Stimulated activated CD8-positive, alpha-beta memory T cell treated with anti-CD3 and anti-CD28 coated beads, Interleukin-15, amount 100 ng/mL, for 24 hours (primary cell): ENCODE measurements around the gene GLG1.
"Not testable (repeated sequence)": the region's sequence is repeated elsewhere in the genome, so short reads cannot be mapped to it uniquely, and the experiment has no call there.

ENCODE experiments used
- DNase-seq: peaks from one replicate; pipeline ENCODE4 v3.0.0-alpha.2; 2020; ENCODE audit warnings: low read depth

The GLG1 gene

DNA sequence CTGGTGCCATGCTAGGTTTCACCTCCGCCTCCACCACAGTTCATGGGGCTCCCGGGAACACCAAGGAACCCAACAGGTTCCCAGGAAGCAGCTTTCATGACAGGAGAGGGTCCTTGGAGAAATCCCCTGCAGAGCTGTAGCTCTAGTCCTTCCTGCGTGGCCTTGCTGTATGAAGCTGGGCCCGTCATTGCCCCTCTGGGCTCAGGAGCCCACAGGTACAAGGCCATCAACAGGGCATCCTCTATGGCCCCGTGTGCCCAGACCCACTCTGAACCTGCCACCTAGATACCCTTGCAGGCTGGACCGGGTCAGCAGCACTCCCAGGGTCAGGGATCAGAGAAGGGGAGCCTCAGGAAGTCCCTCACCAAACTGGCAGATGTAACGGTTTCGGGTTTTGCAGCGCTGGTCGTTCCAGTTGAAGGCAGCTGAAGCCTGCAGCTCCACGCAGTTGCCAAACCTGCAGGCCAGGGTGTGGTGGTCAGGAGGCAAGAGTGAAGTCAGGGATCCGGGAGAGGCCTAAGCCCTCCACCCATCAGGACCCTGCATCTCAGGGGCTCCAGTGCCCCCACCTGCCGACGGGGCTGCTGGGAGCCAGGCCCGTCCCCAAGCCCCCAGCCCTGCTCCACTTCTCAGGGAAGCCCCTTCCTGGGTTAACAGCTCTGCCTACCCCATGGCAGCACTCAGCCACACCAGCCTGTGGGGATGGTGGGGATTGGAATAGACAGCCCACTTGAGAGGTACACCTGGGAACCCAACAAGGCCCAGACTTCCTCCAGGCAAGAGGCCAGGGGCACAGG is 197.5 kb downstream of the GLG1 start:
- not testable (repeated sequence) for DNase-seq

DNA sequence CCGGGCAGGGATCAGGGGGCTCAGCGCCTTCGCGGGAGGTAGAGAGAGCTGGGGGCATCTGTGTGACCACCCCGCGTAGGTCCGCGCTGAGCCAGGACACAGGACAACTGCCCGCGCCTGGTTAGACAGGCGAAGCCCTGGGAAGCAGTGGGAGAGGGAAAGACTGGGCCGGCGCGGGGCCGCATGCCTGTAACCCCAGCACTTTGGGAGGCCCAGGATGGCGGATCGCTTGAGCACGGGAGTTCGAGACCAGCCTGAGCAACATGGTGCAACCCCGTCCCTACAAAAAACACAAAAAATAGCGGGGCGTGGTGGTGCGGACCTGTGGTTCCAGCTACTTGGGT is 199.6 kb downstream of the GLG1 start:
- not testable (repeated sequence) for DNase-seq

DNA sequence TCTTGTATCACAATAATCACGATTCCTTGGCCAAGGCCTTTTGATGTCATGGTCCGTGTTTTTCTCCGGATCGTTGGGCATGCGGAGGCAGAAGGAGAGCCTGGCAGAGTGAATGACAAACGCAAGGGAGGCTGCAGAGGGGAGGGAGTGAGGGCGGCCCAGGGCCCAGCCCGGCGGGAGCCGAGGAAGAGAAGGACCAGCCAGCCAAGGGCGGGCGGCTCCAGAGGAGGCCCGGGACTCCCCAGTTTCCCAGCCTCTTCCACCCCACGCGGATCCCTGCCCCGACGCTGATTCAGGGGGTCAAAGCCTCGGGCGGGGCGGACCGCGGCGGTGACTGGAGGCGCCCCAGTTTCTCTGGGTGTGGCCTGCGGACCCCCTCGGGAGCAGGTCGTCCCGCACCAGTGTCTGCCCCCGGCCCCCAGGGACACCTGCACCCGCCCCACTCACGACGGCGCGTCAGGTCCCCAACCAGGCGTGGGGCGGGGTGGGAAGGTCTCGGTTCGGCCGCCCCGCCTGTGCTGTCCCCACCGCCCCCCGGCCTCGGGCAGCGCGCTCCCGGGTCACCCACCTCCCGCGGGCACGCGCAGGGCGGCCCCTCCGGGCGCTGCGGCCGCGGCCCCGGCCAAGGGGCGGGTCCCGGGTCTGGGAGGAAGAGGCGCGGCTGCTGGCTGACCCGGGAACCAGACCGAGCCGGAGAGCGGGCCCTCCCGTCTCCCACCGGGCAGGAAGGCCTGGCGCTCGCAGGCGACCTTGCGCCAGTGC is 200.1 kb downstream of the GLG1 start:
- DNase-seq: not testable (repeated sequence)

DNA sequence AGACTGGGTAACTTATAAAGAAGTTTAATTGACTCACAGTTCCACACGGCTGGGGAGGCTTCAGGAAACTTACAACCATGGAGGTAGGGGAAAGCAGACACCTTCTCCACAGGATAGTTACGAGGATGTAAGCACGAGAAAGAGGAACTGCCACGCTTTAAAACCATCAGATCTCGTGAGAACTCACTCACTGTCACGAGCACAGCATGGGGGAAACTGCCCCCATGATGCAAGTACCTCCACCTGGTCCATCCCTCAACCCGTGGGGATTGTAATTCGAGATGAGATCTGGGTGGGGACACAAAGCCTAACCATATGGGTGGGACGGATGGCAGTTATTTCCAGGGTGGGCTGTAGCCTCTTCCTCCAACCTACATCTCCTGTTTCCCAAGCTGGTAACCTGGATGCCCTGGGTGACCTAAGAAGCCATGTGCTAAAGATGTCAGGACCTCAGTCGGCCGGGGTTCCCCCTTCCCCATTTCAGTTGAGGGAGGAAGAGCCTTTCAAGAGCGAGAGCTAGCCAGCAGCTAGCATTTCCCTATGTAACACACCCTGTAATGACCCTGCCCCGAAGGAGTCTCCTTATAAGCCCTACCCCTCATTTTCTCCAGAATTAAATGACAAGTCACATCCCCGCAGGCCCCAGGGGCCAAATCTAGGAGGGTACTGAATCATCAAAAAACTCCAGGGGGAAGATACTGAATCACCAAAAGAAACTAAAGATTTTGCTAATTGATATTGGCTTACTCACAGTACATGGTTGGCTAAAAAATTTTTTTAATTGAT is 202.6 kb downstream of the GLG1 start:
- not testable (repeated sequence) for DNase-seq

DNA sequence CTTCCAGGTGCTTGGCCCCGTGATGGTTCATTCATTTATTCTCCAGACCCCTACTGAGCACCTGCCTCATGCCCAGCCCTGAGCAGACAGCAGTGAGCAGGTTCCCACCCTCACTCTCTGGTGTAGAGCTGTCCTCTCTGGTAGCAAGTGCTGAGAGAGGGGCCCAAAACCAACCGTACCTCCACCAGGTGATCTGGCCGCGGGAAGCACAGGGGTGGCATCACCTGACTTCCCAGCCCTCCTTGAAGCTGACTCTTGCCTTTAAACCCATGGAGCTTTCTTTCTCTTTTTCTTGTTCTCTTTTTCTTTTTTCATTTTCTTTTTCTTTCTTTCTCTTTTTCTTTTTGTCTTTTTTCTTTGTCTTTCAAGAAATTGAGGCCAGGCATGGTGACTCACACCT is 206.7 kb downstream of the GLG1 start:
- DNase-seq: not testable (repeated sequence)

DNA sequence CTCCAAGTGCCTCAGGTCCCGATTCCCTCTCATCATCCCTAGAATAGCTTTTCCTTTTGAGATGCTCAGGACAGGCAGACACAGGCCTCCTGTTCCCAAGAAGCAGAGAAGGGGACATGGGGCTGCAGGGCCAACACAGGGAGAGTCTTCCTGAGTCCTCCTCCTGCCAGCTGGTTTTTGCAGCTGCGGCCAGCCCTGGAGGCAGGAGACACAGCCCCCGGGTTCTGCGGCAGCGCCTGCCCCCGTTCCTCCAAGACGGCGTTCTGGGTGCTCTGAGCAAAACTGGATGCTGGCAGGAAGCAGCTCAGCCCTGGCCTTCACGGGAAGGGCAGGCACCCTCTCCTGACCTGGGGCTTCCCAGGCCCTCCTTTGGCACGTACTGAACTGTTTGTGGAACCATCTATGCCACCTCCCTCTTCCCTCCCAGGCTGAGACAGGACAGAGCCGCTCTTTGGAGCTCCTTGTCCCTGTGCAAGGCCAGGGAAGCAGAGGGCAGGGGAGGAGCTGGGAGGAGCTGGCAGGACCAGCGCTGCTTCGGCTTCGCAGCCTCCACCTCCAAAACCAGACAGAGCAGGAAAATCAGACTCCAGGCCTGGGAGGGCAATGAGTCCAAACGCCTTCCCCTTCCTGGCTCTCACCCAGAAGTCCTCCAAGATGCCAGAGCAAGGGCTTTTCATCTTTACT is 208.6 kb downstream of the GLG1 start:
- not testable (repeated sequence) for DNase-seq
